GM18867 (cell line): ENCODE data around the gene RBMS3.
"Not testable (repeated sequence)": the region's sequence is repeated elsewhere in the genome, so short reads cannot be mapped to it uniquely, and the experiment has no call there.

ENCODE experiments used
- ATAC-seq: cut with Tn5 transposase; IDR thresholded peaks from one replicate; pipeline ENCODE4 v1.9.1; 2021; ENCODE audit warnings: mild to moderate bottlenecking, moderate library complexity; ENCODE audit not compliant: unreplicated experiment

Gene RBMS3

GRCh38 chr3:30044515-30044914 is 763.6 kb downstream of the RBMS3 start:
- ATAC-seq, result no peak

- ATAC-seq, result no peak
These were observed 767.6 kb downstream of the RBMS3 start for GRCh38 chr3:30048431-30048830.

- ATAC-seq, result not testable (repeated sequence)
These were observed 769.2 kb downstream of the RBMS3 start for GRCh38 chr3:30050116-30050515.

- no peak for ATAC-seq
These were observed 778.4 kb downstream of the RBMS3 start for GRCh38 chr3:30059240-30059639.
